GM21390 (cell line): ENCODE results near the gene POLA1.
"Not testable (repeated sequence)": the region's sequence is repeated elsewhere in the genome, so short reads cannot be mapped to it uniquely, and the experiment has no call there.

Source experiments
- ATAC-seq: cut with Tn5 transposase; IDR thresholded peaks from one replicate; pipeline ENCODE4 v1.9.1; 2021; ENCODE audit not compliant: unreplicated experiment

POLA1 gene, protein sequence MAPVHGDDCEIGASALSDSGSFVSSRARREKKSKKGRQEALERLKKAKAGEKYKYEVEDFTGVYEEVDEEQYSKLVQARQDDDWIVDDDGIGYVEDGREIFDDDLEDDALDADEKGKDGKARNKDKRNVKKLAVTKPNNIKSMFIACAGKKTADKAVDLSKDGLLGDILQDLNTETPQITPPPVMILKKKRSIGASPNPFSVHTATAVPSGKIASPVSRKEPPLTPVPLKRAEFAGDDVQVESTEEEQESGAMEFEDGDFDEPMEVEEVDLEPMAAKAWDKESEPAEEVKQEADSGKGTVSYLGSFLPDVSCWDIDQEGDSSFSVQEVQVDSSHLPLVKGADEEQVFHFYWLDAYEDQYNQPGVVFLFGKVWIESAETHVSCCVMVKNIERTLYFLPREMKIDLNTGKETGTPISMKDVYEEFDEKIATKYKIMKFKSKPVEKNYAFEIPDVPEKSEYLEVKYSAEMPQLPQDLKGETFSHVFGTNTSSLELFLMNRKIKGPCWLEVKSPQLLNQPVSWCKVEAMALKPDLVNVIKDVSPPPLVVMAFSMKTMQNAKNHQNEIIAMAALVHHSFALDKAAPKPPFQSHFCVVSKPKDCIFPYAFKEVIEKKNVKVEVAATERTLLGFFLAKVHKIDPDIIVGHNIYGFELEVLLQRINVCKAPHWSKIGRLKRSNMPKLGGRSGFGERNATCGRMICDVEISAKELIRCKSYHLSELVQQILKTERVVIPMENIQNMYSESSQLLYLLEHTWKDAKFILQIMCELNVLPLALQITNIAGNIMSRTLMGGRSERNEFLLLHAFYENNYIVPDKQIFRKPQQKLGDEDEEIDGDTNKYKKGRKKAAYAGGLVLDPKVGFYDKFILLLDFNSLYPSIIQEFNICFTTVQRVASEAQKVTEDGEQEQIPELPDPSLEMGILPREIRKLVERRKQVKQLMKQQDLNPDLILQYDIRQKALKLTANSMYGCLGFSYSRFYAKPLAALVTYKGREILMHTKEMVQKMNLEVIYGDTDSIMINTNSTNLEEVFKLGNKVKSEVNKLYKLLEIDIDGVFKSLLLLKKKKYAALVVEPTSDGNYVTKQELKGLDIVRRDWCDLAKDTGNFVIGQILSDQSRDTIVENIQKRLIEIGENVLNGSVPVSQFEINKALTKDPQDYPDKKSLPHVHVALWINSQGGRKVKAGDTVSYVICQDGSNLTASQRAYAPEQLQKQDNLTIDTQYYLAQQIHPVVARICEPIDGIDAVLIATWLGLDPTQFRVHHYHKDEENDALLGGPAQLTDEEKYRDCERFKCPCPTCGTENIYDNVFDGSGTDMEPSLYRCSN (N-terminal part only)

GRCh38 chrX:24693453-24694202, at the start of gene POLA1:
Gene POLA1 (plus strand): TSS chrX:24693918. CDS start chrX:24693962, 44 bp downstream.
- peak; percentile 95 for ATAC-seq

GRCh38 chrX:24646006-24646405, 47.7 kb upstream of the POLA1 start:
- ATAC-seq: no peak

DNA sequence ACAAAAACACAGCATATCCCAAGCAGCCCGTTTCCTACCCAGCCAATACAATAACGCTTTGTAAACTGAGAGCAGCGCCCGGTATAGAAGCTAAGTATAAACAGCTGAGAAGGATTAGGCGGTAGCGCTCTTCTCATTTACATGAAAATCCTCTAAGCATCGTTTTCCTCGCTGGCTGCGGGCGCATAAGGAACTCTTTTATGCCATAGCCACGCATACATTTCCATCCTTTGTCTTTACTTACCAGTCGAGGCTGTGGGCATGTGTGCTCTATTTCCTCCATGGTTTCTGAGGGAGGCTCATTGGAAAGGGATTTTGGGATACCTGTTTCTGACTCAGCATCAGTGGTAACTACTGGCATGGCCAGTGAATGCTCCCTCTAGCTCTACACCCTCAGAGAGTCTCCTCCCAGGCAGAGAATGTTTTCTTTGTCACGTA, 47.0 kb upstream of the POLA1 start:
- peak; percentile 30 for ATAC-seq

- ATAC-seq: peak; percentile 98
Observed at GRCh38 chrX:24647257-24648058, 46.3 kb upstream of the POLA1 start, which contains the start of gene PCYT1B. Gene PCYT1B (minus strand): TSS chrX:24647347. CDS start chrX:24647105, 242 bp downstream.

GRCh38 chrX:24648495-24648894, 45.2 kb upstream of the POLA1 start:
- no peak for ATAC-seq

GRCh38 chrX:24651783-24652182, 41.9 kb upstream of the POLA1 start:
- ATAC-seq: no peak

DNA sequence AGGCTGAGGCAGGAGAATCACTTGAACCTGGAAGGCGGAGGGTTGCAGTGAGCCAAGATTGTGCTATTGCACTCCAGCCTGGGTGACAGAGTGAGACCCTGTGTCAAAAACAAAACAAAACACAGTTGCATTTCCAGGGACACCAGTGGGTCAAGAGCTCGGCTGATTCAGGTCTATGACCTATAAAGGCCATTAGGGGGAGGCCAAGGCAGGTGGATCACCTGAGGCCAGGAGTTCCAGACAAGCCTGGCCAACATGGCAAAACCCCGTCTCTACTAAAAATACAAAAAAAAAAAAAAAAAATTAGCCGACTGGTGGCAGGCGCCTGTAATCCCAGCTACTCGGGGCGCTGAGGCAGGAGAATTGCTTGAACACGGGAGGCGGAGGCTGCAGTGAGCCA, 38.0 kb upstream of the POLA1 start:
- not testable (repeated sequence) for ATAC-seq

DNA sequence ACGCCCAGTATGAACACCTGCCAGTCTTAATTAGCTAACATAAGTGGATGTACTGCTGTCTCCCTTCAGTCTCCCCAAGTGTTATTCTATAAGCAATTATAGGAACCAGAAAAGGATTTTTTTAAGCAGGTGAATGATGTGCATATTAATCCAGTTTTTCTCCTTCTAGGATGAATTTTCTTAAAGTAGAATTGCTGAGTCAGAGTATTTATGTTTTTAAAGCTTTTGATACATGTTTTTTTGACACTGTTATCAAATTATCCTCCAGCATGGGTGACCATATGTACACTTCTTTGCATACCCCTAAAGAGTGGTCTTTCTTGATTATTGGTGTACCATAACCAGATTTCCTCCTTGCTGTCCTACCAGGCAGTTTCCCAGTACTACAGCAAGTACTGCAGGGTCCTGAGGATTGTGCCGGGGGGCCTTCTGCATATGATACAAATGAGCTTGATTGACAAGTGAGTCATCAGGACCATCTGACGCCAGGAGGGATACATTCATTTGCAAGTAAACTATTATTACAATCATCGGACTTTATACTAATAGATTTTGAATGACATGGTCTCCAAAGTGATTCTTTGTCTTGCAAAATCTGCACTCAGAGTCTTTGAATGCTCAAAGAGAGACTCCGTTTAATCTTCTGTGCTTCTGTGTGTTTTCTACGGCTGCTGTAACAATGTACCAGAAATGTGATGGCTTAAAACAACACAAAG, 35.9 kb upstream of the POLA1 start:
- ATAC-seq: no peak

GRCh38 chrX:24658421-24658820, 35.3 kb upstream of the POLA1 start:
- no peak for ATAC-seq

GRCh38 chrX:24659106-24659505, 34.6 kb upstream of the POLA1 start:
- no peak for ATAC-seq

DNA sequence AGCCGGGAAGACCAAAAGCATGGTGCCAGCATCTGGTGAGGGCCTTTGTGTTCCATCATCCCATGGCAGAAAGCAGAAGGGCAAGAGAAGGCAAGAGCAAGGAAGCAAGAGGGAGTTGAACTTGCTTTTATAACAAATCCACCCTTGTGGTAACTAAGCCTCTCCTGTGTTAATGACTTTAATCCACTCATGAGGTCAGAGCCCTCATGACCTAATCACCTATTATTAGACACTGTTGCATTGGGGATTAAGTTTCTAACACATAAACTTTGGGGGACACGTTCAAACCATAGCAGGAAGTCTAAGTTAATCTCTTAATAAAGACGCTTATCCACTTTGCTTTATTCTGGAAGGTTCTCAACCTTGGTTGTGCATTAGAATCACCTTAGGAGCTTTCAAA, 34.1 kb upstream of the POLA1 start:
- ATAC-seq: no peak

- ATAC-seq: no peak
Observed at GRCh38 chrX:24661292-24661691, 32.4 kb upstream of the POLA1 start.

- no peak for ATAC-seq
Observed at GRCh38 chrX:24662352-24662751, 31.4 kb upstream of the POLA1 start.

DNA sequence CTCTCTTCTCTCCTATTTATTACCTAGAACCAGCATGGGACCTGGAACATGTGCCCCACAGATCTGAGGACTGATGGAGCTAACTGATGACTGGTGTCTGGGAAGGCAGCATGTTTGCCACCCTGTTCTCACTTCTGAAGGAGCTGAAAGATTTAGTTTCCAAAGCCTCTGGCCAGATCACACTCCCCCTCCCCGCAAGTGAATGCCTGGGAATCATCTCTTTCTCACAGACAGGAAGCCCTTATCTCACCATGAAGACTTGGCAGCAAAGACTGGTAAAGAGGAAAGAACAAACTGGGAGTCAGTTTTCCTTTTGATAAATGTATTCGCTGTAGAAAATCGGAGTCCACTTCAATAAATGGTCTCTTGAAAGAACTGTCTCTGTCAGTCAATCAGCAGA, 25.6 kb upstream of the POLA1 start:
- ATAC-seq: no peak

- ATAC-seq: no peak
Observed at GRCh38 chrX:24672701-24673190, 21.0 kb upstream of the POLA1 start.

GRCh38 chrX:24673424-24673823, 20.3 kb upstream of the POLA1 start:
- no peak for ATAC-seq

- no peak for ATAC-seq
Observed at GRCh38 chrX:24676403-24677024, 17.2 kb upstream of the POLA1 start.
